ENCODE data around the gene BPIFB4. TPM values are rescaled to one million over a fixed set of nuclear protein-coding genes. Genes with fewer than 3 reads are reported as not detected.
"Not testable (repeated sequence)": the region's sequence is repeated elsewhere in the genome, so short reads cannot be mapped to it uniquely, and the experiment has no call there.

The BPIFB4 gene
- total RNA-seq, 1 donor from 2014 or later = not detected

DNA sequence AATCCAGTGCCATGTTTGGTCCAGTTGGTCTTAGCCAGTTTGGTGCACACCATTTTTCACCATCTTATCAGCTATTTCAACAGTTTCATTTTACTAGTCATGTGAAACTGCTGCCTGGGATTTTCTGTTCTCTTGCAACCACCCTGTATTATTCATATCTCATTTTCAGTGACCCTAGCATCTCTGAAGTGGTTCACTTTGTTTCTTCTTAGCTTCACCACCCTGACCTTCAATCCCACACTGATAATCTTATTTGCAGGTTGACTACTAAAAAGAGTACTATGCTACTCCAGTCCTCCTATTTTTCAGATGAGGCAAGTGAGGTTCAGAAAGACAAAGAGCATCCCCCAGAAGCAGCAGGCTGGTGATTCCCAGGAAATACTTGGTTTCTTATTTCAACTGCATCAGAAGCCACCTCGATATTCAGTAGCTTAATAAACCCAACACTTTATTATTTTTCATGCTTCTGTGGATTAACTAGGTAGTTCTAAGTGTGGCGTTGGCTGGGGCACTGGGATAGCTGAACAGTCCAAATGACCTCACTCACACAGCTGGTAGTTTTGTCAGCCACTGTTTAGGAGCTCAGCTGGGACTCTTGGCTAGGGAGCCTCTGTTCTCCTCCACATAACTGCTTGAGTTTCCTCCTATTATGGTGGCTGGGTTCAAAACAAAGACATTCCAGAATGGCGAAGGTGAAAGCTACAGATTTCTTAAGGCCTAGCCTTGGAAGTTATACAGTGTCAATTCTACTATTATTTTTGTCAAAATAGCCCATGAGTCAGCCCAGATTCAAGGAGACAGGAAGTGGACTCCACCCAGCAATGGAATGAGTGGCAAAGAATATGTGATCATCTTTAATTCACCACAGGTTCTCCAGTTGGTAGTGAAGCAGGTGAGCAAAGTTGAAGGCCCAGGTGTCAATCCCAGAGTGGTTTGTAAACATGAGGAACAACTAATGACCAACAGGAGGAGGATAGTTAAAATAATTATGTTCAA, 40.6 kb downstream of the BPIFB4 start:
- no peak for DNase-seq (ENCODE audit: low read depth)

DNA sequence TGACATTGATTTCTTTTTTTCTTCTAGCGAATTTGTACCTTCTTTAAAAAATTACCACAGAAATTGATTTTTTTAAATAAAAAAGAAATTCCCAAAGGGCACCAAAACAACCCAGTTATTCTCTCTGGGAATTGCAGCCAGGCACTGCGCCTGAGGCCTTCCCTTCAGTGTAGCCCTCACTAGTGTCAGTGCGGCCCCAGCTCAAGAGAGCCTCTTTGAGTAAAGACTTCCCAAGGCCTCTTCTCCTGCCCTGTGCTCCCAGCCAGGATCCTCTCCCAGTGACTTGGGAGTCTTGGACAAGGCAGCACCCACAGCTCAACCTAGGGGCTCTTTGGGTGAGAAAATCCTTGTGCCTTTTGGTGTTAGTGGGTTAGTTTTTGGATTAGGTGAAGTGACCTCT, 41.5 kb downstream of the BPIFB4 start:
- no peak for DNase-seq (ENCODE audit: low read depth)

DNA sequence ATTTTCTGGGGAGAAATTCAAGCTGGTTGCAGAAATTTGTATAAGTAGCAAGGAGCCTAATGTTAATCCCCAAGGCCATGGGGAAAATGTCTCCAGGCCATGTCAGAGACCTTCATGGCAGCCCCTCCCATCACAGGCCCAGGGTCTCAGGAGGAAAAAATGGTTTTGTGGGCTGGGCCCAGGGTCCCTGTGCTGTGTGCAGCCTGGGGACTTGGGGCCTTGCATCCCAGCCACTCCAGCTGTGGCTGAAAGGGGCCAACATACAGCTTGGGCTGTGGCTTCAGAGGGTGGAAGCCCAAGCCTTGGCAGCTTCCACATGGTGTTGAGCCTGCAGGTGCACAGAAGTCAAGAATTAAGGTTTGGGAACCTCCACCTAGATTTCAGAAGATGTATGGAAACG, 42.9 kb downstream of the BPIFB4 start:
- DNase-seq (ENCODE audit: low read depth) = not testable (repeated sequence)

DNA sequence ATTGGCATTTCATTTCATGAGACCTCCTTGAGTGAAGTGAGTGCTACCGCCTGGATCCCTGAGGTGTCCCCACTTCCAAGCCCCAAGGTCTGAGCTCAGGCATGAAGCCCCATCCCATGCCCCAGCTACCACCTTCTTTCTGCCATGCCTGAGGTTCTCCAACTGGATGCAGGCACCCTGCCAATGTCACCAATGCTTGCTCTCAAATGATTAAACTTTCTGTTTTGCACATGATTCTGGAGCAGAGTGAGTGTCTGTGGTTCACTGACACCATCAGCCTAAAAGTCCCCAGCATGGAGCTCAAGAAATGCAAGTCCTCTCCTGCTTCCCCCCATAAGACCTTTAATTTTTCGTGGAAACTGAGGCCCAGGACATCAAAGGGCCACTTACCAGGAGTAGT, 44.8 kb downstream of the BPIFB4 start:
- no peak for DNase-seq (ENCODE audit: low read depth)

DNA sequence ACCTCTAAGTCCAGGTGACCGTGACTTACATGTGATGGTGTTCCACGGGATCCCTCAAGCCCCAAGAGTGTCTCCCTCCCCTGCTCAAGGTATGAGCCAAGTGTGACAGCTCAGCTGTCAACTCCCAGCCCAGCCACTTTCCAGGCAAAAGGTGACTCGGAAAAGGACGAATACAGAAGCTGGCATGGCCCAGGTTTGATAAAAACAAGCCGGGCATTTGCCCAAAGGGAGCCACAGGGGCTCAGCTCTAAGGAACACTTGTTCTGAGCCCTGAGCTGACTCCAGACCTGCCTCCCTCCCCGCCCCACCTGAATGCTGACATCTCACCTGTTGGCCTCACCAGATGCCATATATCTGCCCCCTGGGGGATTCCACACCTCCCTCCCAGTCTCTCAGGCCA, 45.6 kb downstream of the BPIFB4 start:
- DNase-seq (ENCODE audit: low read depth) = no peak

DNA sequence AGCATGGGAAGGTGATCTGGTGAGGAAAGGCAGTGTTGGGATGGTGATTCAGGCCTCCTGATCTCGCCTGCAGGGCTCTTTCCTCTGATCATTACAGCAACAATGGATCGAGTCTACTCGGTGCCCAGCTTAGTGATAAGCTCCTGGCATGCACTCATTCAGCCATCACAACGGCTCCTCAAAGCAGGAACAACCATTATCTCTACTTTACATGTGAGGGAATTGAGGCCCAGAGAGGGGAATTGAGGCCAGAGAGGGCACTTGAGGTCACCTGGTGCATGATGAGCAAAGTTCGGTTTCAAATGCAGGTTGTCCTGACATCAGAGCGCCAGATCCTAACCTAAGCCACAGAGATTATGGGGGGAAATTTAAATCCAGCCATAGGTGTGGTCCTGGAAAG, 46.5 kb downstream of the BPIFB4 start:
- DNase-seq (ENCODE audit: low read depth) = no peak

DNA sequence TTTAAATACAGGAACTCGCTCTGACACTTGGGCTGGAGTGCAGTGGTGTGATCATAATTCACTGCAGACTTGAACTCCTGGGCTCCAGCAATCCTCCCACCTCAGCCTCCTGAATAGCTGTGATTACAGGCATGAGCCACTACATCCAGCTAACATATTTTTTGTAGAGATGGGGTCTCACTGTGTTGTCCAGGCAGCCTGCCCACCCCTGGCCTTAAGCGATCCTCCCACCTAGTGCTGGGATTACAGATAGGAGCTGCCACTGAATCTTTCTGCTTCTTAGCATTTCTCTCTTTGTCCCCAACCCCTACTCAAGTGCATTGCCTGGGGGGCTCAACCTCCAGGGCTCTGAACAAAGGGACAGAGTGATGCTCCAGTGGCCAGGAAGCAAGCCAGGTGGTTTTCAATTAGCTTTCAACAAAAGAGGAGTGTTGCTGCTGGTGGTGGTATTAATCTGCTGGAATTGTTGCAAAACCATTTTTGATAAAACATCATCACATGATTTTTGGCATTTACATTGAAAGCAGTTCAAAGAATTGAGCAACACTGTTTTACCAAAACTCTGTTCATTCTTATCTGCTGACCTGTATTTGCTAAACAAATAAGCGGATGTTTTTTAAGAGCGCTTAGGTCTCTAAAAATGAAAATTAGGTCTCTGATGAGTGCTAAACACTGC, 48.1 kb downstream of the BPIFB4 start:
- no peak for DNase-seq (ENCODE audit: low read depth)

DNA sequence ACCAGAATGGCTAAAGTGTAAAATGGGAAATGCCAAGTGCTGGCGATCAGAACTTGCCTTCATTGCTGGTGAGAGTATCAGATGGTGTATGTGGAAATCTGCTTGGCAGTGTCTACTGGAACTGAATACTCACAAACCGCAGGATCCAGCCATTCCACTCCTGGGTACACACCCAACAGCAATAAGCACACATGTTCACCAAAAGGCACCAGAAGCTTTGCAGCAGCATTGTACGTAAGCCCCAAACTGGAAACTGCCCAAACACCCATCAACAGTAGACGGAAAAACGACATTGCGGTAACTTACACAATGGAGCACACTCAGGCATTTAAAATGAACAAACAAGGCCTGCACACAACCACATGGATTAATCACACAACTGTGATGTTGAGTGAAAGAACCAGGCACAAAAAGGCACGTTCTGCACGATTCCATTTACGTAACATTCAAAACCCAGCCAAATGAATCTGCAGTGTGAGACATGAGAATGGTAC, 51.2 kb downstream of the BPIFB4 start:
- no peak for DNase-seq (ENCODE audit: low read depth)

DNA sequence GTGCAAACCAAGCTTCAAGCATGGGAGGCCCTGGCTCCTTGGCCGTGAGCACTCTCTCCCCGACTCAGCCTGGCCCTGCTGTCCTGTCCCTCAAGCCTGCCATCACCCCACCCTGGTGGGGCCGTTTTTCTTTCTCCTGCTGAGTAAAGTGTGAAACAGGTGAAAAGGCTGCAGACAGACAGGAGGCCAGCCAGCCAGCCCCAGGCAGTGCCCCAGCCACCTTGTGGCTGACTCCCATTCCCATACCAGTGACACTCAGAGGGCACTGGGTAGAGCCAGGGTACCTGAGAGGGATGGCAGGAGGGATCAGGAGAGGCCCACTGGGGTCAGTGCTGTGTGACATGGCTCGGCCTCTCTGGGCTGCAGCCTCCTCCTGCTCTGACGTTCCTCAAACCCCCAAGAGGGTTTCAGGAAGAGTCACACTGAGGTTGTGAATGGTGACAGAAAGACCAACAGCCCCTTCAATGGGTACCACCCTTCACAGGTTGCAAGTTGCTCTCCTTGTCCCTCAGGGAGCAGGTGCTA, 52.6 kb downstream of the BPIFB4 start:
- DNase-seq (ENCODE audit: low read depth) = no peak

DNA sequence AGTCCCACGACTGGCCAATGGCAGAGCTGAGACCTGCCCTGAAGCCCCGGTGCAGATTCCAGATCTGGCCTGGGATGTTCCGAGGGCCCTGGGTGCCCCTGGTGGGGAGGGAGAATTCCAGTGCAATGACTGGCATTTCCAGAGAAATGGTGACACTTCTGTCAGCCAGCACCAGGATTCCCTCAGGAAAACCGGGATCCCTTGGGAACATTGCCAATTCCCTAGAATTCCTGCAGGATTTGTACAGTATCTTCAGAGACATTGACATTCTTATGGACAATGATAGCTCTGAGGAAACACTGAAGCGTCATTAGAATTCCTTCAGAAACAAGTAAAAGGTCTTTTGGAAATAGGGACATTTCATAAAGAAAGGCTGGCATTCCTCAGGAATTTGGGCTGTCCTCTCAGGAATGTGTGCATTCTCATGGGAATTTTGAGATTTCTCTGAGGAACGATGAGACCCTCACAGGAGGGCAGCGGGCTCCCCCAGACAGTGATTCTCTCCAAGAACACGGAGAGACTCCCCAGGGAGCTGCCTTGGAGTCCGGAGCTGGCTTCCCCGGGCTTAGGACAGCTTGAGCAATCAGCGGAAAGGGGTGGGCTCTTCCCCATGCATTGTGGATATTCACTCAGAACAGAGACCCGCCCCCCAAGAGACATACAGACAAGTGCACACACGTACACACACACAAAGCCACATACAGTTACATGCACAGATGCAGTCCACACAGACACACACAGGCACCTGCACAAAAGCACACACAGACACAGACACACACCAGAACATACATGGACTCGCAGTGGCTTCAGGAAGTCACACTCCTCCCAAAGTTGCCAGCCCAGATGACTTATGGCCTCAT, 53.3 kb downstream of the BPIFB4 start:
- no peak for DNase-seq (ENCODE audit: low read depth)

DNA sequence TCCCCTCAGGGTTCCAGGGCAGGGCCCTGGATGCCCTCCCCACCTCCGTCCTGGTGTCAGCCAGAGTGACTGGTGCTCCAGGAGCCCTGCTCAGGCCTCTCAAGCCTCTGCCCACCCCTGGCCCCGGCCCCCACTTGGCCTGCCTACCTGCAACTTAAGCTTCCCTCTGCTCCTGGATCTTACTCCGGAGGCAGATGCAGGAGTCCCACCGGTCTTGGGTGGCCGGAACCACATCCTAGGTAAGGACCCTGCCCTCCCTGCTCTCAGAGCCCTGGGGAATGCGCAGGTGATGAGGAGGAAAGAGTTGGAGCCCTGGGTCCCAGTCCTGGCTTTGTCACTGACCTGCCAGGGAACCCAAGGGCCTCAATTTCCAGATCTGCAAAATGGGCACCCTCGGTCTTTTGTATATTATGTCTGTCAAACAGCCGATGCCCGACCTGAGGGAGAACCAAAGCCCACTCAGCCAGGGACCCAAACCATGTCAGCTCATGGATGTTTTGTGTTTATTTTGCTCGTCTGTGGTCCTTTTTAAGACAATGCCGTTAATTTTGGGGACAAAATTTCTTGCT, 54.0 kb downstream of the BPIFB4 start:
- no peak for DNase-seq (ENCODE audit: low read depth)

DNA sequence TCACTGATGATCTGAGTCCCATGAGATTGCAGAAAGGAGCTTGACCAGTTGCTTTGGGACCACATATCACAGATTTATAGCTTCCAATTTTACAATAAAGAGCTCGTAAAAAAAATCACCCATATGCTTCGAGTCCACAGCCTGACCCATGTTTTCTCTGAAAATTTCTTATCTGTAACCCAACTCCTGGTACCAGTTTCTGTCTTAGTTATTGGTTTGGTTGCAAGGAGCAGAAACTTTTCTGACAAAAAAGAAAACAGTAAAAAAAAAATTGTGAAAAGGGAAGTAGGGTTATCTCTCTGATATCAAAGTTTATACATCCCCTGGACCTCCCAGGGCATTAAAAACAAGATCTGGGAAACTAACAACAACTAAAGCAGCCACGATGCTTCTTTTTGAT, 57.8 kb downstream of the BPIFB4 start:
- no peak for DNase-seq (ENCODE audit: low read depth)

DNA sequence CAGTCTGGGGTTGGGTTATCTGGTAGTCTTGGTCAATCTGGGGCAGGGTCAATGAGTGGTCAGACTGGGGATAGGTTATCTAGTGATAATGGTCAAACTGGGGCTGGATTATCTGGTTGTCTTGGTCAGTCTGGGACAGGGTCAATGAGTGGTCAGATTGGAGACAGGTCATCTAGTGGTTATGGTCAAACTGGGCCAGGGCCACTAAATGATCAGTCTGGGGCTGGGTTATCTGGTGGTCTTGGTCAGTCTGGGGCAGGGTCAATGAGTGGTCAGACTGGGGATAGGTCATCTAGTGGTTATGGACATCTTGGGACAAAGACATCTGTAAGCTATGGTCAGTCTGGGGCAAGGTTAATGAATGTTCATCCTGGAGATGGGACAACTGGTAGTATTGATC, 60.0 kb downstream of the BPIFB4 start:
- DNase-seq (ENCODE audit: low read depth) = no peak

DNA sequence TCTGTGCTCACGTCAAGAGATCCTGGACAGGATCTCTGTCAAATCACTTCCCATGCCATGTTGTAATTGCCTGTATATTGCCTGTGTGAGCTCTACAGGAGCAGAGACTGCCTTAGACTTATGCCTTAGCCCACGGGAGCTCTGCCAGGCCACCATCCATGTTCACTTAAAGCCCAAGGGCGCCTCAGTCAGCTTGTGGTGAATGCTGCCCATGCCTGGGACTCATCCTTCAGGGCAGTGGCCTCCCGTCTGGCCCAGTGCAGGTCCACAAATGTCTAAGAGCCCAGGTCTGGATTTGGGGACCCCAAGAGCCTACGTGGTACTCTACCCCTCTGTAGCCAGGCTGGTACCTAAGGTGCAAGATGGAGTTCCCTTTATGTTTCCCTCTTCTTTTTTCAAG, 66.1 kb downstream of the BPIFB4 start:
- no peak for DNase-seq (ENCODE audit: low read depth)

DNA sequence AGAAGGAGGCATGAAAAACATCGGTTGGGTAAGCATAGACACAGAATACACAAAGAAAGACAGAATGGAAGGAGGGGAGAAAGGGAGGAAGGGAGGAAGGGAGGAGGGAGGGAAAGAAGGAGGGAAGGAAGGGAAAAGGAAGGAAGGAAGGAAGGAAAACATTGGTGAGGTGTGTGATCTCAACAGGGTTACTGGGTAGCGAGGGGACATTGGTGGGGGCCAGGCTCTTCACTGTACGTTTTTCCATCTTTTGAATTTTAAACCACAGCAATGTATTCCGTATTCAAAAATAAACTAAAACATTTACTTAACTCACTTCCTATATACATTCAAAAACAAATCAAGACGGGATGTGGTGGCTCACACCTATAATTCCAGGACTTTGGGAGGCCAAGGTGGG, 67.9 kb downstream of the BPIFB4 start:
- no peak for DNase-seq (ENCODE audit: low read depth)

DNA sequence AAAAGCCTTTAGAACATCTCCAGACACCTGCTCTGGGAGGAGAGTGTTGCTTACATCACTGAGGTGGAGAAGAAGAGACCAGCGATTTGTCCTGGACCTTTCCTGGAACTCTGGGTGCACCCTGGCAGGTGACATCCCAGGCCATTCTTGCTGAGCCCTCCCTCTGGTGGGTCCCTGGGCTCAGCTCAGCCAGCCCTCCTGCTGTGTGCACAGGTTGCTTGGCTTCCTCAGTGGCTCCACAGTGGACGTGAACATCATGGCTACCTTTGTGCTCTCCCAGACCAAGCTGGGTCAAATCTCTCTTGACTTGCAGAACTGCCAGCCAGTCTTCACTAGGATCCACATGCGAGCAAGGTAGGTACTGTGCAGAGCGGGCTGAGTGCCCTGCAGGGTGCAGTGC, 68.6 kb downstream of the BPIFB4 start:
- no peak for DNase-seq (ENCODE audit: low read depth)

DNA sequence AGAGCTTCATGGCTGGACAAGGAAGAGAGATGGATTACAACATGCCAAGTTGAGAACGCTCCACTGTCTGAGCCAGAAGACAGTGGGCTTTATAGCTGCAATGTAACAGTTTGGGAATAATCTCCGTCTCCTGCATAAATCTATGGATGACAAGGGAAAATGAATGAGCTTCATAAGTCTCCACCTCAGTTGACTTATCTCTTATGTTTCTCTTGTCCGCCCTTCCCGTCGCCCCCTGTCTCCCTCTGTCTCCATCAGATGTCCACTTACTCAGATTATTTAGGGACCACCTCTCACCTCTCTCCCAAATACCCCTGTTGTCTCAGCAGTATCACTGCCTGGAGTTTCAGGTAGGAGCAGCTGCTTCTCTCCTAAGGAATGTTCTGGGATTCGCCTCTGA, 74.8 kb downstream of the BPIFB4 start:
- DNase-seq (ENCODE audit: low read depth) = no peak

DNA sequence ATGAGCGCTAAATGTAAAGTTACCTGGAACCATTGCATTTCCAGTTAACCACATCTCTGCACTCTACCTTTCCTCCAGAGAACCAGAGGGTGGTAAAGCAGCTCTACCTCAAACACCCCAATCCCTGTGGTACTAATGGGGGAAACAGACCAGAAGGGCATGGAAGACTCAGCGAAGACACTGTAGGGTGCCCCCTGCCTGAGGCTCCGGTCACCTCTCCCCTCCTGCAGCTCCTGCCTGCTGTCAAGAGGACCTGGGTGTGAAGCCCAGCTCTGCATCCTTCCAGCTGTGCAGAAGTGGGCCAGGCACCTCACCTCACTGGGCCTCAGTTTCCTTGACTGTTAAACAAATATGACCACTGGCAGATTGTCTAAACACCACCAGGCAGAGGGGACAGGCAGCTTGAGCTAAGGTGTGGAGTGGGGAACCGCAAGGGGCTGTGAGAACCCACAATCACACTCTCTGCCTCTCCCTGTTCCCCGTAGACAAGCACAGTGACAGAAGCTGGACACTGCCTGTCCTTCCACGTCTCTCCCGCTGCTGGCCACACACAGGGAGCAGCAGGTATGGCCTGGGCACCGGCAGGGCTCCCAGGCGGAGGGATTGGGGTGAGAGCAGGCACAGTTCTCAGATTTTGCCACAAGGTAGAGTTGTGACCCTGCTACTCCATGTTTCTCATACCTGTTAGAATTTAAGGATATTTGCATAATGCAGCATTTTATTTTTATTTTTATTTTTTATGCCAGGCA, 79.4 kb downstream of the BPIFB4 start:
- DNase-seq (ENCODE audit: low read depth) = no peak

DNA sequence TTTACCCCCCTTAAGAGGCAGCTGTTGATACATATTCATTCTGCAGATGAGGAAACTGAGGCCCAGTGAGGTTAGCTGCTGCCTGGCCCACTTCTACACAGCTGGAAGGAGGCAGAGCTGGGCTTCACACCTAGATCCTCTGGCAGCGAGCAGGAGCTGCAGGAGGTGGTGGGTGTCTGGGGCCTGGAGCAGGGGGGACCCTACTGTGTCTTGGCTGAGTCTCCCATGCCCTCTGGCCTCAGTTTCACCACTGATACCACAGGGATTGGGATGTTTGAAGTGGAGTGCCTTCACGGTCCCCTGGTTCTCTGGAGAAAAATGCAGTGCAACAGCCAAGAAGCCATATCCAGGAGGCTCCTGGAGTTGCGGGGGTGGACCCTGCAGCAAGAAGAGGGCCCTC, 80.3 kb downstream of the BPIFB4 start:
- no peak for DNase-seq (ENCODE audit: low read depth)

DNA sequence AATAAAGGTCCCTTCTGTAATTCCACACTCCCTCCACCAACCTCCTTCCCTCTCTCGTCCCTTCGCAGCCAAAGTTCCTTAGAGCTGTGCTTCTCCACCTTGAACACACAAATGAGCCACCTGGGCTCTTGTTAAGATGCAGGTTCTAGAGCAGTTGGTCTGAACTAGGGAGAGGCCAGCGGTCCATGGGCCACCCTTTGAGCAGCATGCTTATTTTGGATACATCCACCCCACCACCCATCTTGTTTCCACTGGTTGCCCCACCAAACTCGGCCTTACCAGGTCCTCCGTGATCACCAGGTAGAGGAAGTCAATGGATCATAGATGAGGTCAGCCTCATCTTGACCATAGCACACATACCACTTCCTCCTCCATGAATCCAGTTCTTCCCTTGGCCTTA, 81.2 kb downstream of the BPIFB4 start:
- no peak for DNase-seq (ENCODE audit: low read depth)

All from renal cortical epithelial cell (primary cell).